HEK293 (cell line): ENCODE data around the gene CREBL2.

Experiments
- CTCF ChIA-PET: fragments of 350-600 bp; formaldehyde crosslinking; extraction: SDS; loops from one replicate; lab custom pipeline; 2021; ENCODE audit warnings: antibody characterized with exemption; lab: Yijun Ruan, JAX
- POLR2A ChIA-PET: fragments of 300-600 bp; formaldehyde crosslinking; extraction: SDS; loops from one replicate; lab custom pipeline; 2020; ENCODE audit warnings: antibody characterized with exemption, inconsistent platforms; lab: Yijun Ruan, JAX
- H3K27ac ChIP-seq: fragments of 200-500 bp; sonication (Bioruptor generic); 2 replicates; pipeline ENCODE4 v1.5.1; 2014; ENCODE audit warnings: low read depth, low read length, control low read depth, inconsistent platforms; ENCODE audit errors: extremely low read depth
- H3K36me3 ChIP-seq, 2 experiments: fragments of 200-500 bp in 1 of 2; sonication (Bioruptor generic) in 1 of 2; 1 replicate in 1 of 2; 2 replicates in 1 of 2; pipeline ENCODE4 v1.5.1; 2014 to 2017; ENCODE audit warnings: inconsistent platforms in 2 of 2, low read length in 2 of 2; ENCODE audit not compliant: control insufficient read depth in 2 of 2, insufficient read depth in 1 of 2
- H3K4me1 ChIP-seq: fragments of 200-500 bp; sonication (Bioruptor generic); 2 replicates; pipeline ENCODE4 v1.5.1; 2014; ENCODE audit warnings: mild to moderate bottlenecking, low read length, inconsistent platforms; ENCODE audit not compliant: control insufficient read depth, insufficient read depth
- H3K4me3 ChIP-seq: 2 replicates; pipeline ENCODE4 v1.5.1; 2011; ENCODE audit warnings: low read depth, mild to moderate bottlenecking, control low read depth, low read length, moderate library complexity
- H3K9me3 ChIP-seq: fragments of 200-500 bp; sonication (Bioruptor generic); 2 replicates; pipeline ENCODE4 v1.5.1; 2014; ENCODE audit warnings: low read depth, low read length, inconsistent platforms; ENCODE audit not compliant: control insufficient read depth, insufficient read depth
- GLI2 ChIP-seq: fragments of 450-650 bp; formaldehyde crosslinking; IDR thresholded peaks from 2 replicates; pipeline ENCODE4; 2017; ENCODE audit warnings: missing biosample characterization, missing genetic modification characterization, low read depth, borderline replicate concordance
- KLF10 ChIP-seq: fragments of 450-650 bp; IDR thresholded peaks from 2 replicates; pipeline ENCODE4 v1.5.1; 2018; ENCODE audit warnings: missing biosample characterization, mild to moderate bottlenecking, missing genetic modification characterization
- KLF7 ChIP-seq: fragments of 450-650 bp; formaldehyde crosslinking; IDR thresholded peaks from 2 replicates; pipeline ENCODE4 v1.5.1; 2016; ENCODE audit warnings: missing biosample characterization, missing genetic modification characterization, borderline replicate concordance
- PRDM1 ChIP-seq: fragments of 450-650 bp; formaldehyde crosslinking; IDR thresholded peaks from 2 replicates; pipeline ENCODE4; 2016; ENCODE audit warnings: missing biosample characterization, missing genetic modification characterization
- SP7 ChIP-seq: fragments of 450-650 bp; formaldehyde crosslinking; IDR thresholded peaks from 2 replicates; pipeline ENCODE4 v1.5.1; 2016; ENCODE audit warnings: missing biosample characterization, missing genetic modification characterization
- ZBTB17 ChIP-seq: fragments of 450-650 bp; formaldehyde crosslinking; IDR thresholded peaks from 2 replicates; pipeline ENCODE4 v1.5.1; 2016; ENCODE audit warnings: missing biosample characterization, missing genetic modification characterization
- ZBTB48 ChIP-seq: fragments of 450-650 bp; formaldehyde crosslinking; IDR thresholded peaks from 2 replicates; pipeline ENCODE4 v1.5.1; 2016; ENCODE audit warnings: missing biosample characterization, missing genetic modification characterization
- ZEB2 ChIP-seq: fragments of 450-650 bp; formaldehyde crosslinking; IDR thresholded peaks from 2 replicates; pipeline ENCODE4 v1.5.1; 2016; ENCODE audit warnings: missing biosample characterization, missing genetic modification characterization
- ZNF112 ChIP-seq: fragments of 450-650 bp; formaldehyde crosslinking; IDR thresholded peaks from 2 replicates; pipeline ENCODE4 v1.5.0; 2017; ENCODE audit warnings: missing biosample characterization, missing genetic modification characterization
- ZNF146 ChIP-seq: fragments of 450-650 bp; formaldehyde crosslinking; IDR thresholded peaks from 2 replicates; pipeline ENCODE4 v1.5.1; 2016; ENCODE audit warnings: missing biosample characterization, missing genetic modification characterization
- ZNF175 ChIP-seq: fragments of 450-650 bp; formaldehyde crosslinking; IDR thresholded peaks from 2 replicates; pipeline ENCODE4 v1.5.1; 2016; ENCODE audit warnings: missing biosample characterization, missing genetic modification characterization
- ZNF24 ChIP-seq: fragments of 450-650 bp; formaldehyde crosslinking; IDR thresholded peaks from 2 replicates; pipeline ENCODE4 v1.5.1; 2016; ENCODE audit warnings: missing biosample characterization, missing genetic modification characterization
- ZNF248 ChIP-seq: fragments of 450-650 bp; formaldehyde crosslinking; IDR thresholded peaks from 2 replicates; pipeline ENCODE4 v1.5.1; 2017; ENCODE audit warnings: missing biosample characterization, missing genetic modification characterization
- ZNF548 ChIP-seq: fragments of 450-650 bp; formaldehyde crosslinking; IDR thresholded peaks from 2 replicates; pipeline ENCODE4 v1.5.1; 2016; ENCODE audit warnings: missing biosample characterization, missing genetic modification characterization
- ZNF555 ChIP-seq: fragments of 450-650 bp; formaldehyde crosslinking; conservative IDR thresholded peaks from 2 replicates; pipeline ENCODE4 v1.5.1; 2017; ENCODE audit warnings: missing biosample characterization, mild to moderate bottlenecking, missing genetic modification characterization, inconsistent platforms
- ZNF560 ChIP-seq: fragments of 450-650 bp; formaldehyde crosslinking; IDR thresholded peaks from 2 replicates; pipeline ENCODE4 v1.5.1; 2017; ENCODE audit warnings: missing biosample characterization, missing genetic modification characterization, borderline replicate concordance
- ZNF626 ChIP-seq: fragments of 450-650 bp; sonication (Bioruptor Pico); formaldehyde crosslinking; IDR thresholded peaks from 2 replicates; pipeline ENCODE4 v1.5.1; 2018; ENCODE audit warnings: missing biosample characterization, missing genetic modification characterization, inconsistent platforms
- ZNF654 ChIP-seq: fragments of 450-650 bp; formaldehyde crosslinking; IDR thresholded peaks from 2 replicates; pipeline ENCODE4 v1.5.1; 2016; ENCODE audit warnings: low read depth, missing biosample characterization, missing genetic modification characterization
- ZNF830 ChIP-seq: fragments of 450-650 bp; IDR thresholded peaks from 2 replicates; pipeline ENCODE4 v1.5.0; 2018; ENCODE audit warnings: missing biosample characterization, missing genetic modification characterization, low read depth, mild to moderate bottlenecking, moderate library complexity
- ZSCAN16 ChIP-seq: fragments of 450-650 bp; formaldehyde crosslinking; IDR thresholded peaks from 2 replicates; pipeline ENCODE4 v1.5.1; 2016; ENCODE audit warnings: missing biosample characterization, missing genetic modification characterization
- TF ChIP-seq, protein P1 (sequence below): fragments of 450-650 bp; formaldehyde crosslinking; IDR thresholded peaks from 2 replicates; pipeline ENCODE4 v1.5.1; 2016; ENCODE audit warnings: missing biosample characterization, missing genetic modification characterization
- TF ChIP-seq, protein P2 (sequence below): fragments of 450-650 bp; formaldehyde crosslinking; IDR thresholded peaks from 2 replicates; pipeline ENCODE4 v1.5.1; 2016; ENCODE audit warnings: missing biosample characterization, missing genetic modification characterization
- TF ChIP-seq, protein P3 (sequence below): fragments of 450-650 bp; formaldehyde crosslinking; IDR thresholded peaks from 2 replicates; pipeline ENCODE4 v1.5.1; 2016; ENCODE audit warnings: missing biosample characterization, missing genetic modification characterization
- TF ChIP-seq, protein P4 (sequence below): fragments of 450-650 bp; IDR thresholded peaks from 2 replicates; pipeline ENCODE4 v1.5.1; 2018; ENCODE audit warnings: missing biosample characterization, mild to moderate bottlenecking, missing genetic modification characterization
- TF ChIP-seq, protein P5 (sequence below): fragments of 450-650 bp; formaldehyde crosslinking; IDR thresholded peaks from 2 replicates; pipeline ENCODE4 v1.5.1; 2016; ENCODE audit warnings: missing biosample characterization, missing genetic modification characterization, low read depth
- TF ChIP-seq, protein P6 (sequence below): fragments of 450-650 bp; formaldehyde crosslinking; IDR thresholded peaks from 2 replicates; pipeline ENCODE4 v1.5.1; 2017; ENCODE audit warnings: missing biosample characterization, mild to moderate bottlenecking, missing genetic modification characterization, moderate library complexity

CREBL2 gene

DNA sequence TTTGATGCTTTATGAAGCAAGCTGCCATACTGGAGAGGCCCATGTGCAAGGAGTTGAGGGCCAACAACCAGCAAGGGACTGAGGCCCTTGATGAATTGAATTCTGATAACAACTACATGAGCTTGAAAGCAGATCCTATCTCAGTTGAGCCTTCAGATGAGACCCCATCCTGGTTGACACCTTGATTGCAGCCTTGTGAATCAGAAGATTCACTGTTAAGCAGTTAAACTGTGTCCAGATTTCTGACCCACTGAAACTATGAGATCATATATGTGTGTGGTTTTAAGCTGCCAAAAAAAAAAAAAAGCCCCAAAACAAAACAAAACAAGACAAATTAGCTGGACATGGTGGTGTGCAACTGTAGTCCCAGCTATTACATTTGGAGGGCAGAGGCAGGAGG lies 42.2 kb downstream of the CREBL2 start:
- TF ChIP-seq ZNF548 (tag by site-specific recombination) (no peak), SP7 (tag by site-specific recombination) (no peak), ZNF830 (tag by site-specific recombination) (no peak), KLF7 (no peak), ZNF24 (no peak), ZBTB48 (no peak), ZNF654 (tag by site-specific recombination) (no peak), ZNF146 (no peak), ZNF560 (tag by site-specific recombination) (no peak), PRDM1 (tag by site-specific recombination) (no peak)
- TF ChIP-seq, protein P1, sequence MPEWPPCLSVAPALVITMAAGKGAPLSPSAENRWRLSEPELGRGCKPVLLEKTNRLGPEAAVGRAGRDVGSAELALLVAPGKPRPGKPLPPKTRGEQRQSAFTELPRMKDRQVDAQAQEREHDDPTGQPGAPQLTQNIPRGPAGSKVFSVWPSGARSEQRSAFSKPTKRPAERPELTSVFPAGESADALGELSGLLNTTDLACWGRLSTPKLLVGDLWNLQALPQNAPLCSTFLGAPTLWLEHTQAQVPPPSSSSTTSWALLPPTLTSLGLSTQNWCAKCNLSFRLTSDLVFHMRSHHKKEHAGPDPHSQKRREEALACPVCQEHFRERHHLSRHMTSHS (tag by site-specific recombination) = no peak
- TF ChIP-seq, protein P2, sequence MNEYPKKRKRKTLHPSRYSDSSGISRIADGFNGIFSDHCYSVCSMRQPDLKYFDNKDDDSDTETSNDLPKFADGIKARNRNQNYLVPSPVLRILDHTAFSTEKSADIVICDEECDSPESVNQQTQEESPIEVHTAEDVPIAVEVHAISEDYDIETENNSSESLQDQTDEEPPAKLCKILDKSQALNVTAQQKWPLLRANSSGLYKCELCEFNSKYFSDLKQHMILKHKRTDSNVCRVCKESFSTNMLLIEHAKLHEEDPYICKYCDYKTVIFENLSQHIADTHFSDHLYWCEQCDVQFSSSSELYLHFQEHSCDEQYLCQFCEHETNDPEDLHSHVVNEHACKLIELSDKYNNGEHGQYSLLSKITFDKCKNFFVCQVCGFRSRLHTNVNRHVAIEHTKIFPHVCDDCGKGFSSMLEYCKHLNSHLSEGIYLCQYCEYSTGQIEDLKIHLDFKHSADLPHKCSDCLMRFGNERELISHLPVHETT (tag by site-specific recombination) = no peak
- ChIA-PET POLR2A (no interaction called here), CTCF (interaction anchor here (0.6 to 1.6 kb wide), 6 partner anchors 24 to 575 kb away, joined by 3 to 6 read pairs (median 4); no protein-coding TSS in a partner anchor)
- Histone ChIP-seq H3K4me1 (no peaks in the 10 kb centered on the region), H3K27ac (no peak overlapping the region), H3K4me3 (no peak overlapping the region), H3K9me3 (no peaks in the 10 kb centered on the region), H3K36me3 (no peaks in the 10 kb centered on the region)

DNA sequence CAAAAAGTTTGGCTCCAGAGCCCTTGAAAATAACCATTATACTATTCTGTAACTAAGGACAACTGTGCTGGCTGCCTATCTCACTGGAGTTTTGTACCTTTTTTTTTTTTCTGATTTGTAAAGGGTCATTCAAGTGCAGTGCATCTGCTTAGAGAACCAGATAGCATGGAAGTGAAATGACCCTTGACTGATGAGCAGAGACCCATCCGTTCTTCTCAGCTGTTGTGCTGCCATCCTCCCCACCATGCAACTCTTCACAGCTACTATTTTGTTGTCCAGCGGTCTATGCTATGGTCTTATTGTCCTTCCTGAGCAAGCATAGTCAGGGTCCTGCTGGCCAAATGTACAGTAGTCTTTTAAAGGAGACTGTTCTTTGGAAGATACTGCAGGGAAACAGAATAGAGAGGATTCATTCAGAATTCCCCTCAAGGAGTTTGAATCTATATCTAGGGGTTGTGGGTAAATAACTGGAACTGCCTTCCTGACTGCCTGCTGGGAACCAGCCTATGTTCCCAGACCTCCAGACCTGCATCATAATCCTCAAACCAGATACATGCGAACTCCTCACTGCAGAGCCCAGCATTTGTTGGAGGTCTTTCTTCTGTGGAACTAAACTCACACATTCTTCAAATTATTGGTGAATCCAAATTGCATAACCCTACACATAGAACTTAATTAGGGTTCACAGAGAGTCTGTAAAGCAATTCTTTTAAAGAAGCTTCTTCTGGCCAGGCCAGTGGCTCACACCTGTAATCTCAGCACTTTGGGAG lies 43.2 kb downstream of the CREBL2 start:
- Histone ChIP-seq H3K36me3 (no peaks in the 10 kb centered on the region), H3K4me3 (no peak overlapping the region), H3K4me1 (no peaks in the 10 kb centered on the region), H3K9me3 (no peaks in the 10 kb centered on the region), H3K27ac (no peak overlapping the region)
- ChIA-PET POLR2A (interaction anchor here (1.0 kb wide), 1 partner anchor 298 kb away, joined by 4 read pairs; the partner anchor contains the start of gene BORCS5), CTCF (interaction anchor here (0.6 to 4.6 kb wide), 25 partner anchors 9 to 569 kb away, joined by 3 to 23 read pairs (median 5); partner anchors contain the start of genes CREBL2 and DUSP16)
- TF ChIP-seq ZNF248 (no peak), ZNF555 (tag by site-specific recombination) (no peak), ZNF654 (tag by site-specific recombination) (no peak), KLF10 (tag by site-specific recombination) (no peak), GLI2 (no peak), ZBTB17 (tag by site-specific recombination) (no peak), ZSCAN16 (tag by site-specific recombination) (no peak), ZNF626 (tag by site-specific recombination) (no peak), ZEB2 (tag by site-specific recombination) (no peak), ZNF112 (tag by site-specific recombination) (no peak), PRDM1 (tag by site-specific recombination) (no peak), ZNF175 (tag by site-specific recombination) (no peak)
- TF ChIP-seq, protein P3, sequence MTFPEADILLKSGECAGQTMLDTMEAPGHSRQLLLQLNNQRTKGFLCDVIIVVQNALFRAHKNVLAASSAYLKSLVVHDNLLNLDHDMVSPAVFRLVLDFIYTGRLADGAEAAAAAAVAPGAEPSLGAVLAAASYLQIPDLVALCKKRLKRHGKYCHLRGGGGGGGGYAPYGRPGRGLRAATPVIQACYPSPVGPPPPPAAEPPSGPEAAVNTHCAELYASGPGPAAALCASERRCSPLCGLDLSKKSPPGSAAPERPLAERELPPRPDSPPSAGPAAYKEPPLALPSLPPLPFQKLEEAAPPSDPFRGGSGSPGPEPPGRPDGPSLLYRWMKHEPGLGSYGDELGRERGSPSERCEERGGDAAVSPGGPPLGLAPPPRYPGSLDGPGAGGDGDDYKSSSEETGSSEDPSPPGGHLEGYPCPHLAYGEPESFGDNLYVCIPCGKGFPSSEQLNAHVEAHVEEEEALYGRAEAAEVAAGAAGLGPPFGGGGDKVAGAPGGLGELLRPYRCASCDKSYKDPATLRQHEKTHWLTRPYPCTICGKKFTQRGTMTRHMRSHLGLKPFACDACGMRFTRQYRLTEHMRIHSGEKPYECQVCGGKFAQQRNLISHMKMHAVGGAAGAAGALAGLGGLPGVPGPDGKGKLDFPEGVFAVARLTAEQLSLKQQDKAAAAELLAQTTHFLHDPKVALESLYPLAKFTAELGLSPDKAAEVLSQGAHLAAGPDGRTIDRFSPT (tag by site-specific recombination) = no peak
- TF ChIP-seq, protein P4, sequence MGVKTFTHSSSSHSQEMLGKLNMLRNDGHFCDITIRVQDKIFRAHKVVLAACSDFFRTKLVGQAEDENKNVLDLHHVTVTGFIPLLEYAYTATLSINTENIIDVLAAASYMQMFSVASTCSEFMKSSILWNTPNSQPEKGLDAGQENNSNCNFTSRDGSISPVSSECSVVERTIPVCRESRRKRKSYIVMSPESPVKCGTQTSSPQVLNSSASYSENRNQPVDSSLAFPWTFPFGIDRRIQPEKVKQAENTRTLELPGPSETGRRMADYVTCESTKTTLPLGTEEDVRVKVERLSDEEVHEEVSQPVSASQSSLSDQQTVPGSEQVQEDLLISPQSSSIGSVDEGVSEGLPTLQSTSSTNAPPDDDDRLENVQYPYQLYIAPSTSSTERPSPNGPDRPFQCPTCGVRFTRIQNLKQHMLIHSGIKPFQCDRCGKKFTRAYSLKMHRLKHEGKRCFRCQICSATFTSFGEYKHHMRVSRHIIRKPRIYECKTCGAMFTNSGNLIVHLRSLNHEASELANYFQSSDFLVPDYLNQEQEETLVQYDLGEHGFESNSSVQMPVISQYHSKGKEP (tag by site-specific recombination) = no peak
- TF ChIP-seq, protein P5, sequence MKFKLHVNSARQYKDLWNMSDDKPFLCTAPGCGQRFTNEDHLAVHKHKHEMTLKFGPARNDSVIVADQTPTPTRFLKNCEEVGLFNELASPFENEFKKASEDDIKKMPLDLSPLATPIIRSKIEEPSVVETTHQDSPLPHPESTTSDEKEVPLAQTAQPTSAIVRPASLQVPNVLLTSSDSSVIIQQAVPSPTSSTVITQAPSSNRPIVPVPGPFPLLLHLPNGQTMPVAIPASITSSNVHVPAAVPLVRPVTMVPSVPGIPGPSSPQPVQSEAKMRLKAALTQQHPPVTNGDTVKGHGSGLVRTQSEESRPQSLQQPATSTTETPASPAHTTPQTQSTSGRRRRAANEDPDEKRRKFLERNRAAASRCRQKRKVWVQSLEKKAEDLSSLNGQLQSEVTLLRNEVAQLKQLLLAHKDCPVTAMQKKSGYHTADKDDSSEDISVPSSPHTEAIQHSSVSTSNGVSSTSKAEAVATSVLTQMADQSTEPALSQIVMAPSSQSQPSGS (tag by site-specific recombination) = no peak
- TF ChIP-seq, protein P6, sequence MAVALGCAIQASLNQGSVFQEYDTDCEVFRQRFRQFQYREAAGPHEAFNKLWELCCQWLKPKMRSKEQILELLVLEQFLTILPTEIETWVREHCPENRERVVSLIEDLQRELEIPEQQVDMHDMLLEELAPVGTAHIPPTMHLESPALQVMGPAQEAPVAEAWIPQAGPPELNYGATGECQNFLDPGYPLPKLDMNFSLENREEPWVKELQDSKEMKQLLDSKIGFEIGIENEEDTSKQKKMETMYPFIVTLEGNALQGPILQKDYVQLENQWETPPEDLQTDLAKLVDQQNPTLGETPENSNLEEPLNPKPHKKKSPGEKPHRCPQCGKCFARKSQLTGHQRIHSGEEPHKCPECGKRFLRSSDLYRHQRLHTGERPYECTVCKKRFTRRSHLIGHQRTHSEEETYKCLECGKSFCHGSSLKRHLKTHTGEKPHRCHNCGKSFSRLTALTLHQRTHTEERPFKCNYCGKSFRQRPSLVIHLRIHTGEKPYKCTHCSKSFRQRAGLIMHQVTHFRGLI = no peak
